NT2/D1 (cell line): ENCODE data around the gene IL31RA.

Experiments
- YY1 ChIP-seq: IDR thresholded peaks from 2 replicates; pipeline ENCODE4 v1.6.1; 2011; ENCODE audit not compliant: insufficient read length, insufficient read depth
- ZNF274 ChIP-seq: IDR thresholded peaks from 2 replicates; pipeline ENCODE4 v1.6.1; 2011; ENCODE audit warnings: mild to moderate bottlenecking, low read depth, low read length

DNA sequence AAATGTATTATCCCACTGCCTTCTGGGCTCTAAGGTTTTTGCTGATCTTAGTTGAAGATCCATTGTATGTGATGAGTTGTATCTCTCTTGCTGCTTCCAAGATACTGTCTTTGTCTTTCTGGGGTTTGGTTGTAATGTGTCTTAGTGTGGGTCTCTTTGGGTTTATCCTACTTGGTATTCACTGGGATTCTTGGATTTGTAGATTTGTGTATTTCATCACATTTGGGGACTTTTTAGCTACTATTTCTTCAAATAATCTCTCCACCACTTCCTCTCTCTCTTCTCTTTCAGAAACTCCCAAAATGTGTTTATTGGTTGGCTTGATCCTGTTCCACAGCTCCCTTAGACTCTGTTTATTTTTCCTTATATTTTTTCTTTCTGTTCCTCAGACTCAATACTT lies 26.5 kb downstream of the IL31RA start:
- no peak for TF ChIP-seq YY1
- TF ChIP-seq ZNF274, result no peak
